HepG2 (cell line): Measurements from ENCODE around the gene RBAK. TPM values are rescaled to one million over a fixed set of nuclear protein-coding genes. Genes with fewer than 3 reads are reported as not detected.

ENCODE experiments used
- ATF7-NPFF ChIP-seq: sonication (generic); formaldehyde crosslinking; IDR thresholded peaks from 2 replicates; pipeline ENCODE4 v1.8.1; 2023; ENCODE audit warnings: mild to moderate bottlenecking, low read depth, missing genetic modification reagents, moderate library complexity
- FOSL2 ChIP-seq: sonication (generic); formaldehyde crosslinking; IDR thresholded peaks from 2 replicates; pipeline ENCODE4 v1.4.0; 2020; ENCODE audit warnings: missing genetic modification reagents
- GATAD1 ChIP-seq: IDR thresholded peaks from 2 replicates; pipeline ENCODE4 v1.6.1; 2016; ENCODE audit warnings: missing genetic modification reagents, missing compliant biosample characterization
- IRF2 ChIP-seq: IDR thresholded peaks from 2 replicates; pipeline ENCODE4 v1.6.1; 2018; ENCODE audit warnings: missing genetic modification reagents, missing compliant biosample characterization
- KDM5B ChIP-seq: sonication (generic); formaldehyde crosslinking; IDR thresholded peaks from 2 replicates; pipeline ENCODE4 v1.4.0; 2020; ENCODE audit warnings: missing genetic modification reagents, mild to moderate bottlenecking, borderline replicate concordance
- KLF6 ChIP-seq: IDR thresholded peaks from 2 replicates; pipeline ENCODE4 v1.8.0; 2016; ENCODE audit warnings: missing biosample characterization, missing genetic modification reagents
- MZF1 ChIP-seq: sonication (generic); formaldehyde crosslinking; IDR thresholded peaks from 2 replicates; pipeline ENCODE4 v1.8.1; 2023; ENCODE audit warnings: mild to moderate bottlenecking, missing genetic modification reagents, borderline replicate concordance
- NCOA1 ChIP-seq: sonication (generic); formaldehyde crosslinking; IDR thresholded peaks from 2 replicates; pipeline ENCODE4 v1.9.0; 2021; ENCODE audit warnings: missing genetic modification reagents
- ONECUT2 ChIP-seq: sonication (generic); formaldehyde crosslinking; IDR thresholded peaks from 2 replicates; pipeline ENCODE4 v1.4.0; 2020; ENCODE audit warnings: missing genetic modification reagents
- PRMT3 ChIP-seq: sonication (generic); formaldehyde crosslinking; IDR thresholded peaks from 2 replicates; pipeline ENCODE4 v1.8.1; 2022; ENCODE audit warnings: low read depth, mild to moderate bottlenecking, moderate library complexity, missing genetic modification reagents, borderline replicate concordance
- RARA ChIP-seq: IDR thresholded peaks from 2 replicates; pipeline ENCODE4 v1.6.1; 2016; ENCODE audit warnings: missing genetic modification reagents, missing compliant biosample characterization
- SALL2 ChIP-seq: sonication (generic); formaldehyde crosslinking; IDR thresholded peaks from 2 replicates; pipeline ENCODE4 v1.8.1; 2023; ENCODE audit warnings: mild to moderate bottlenecking, missing genetic modification reagents, inconsistent platforms
- SP2 ChIP-seq: sonication (generic); formaldehyde crosslinking; IDR thresholded peaks from 2 replicates; pipeline ENCODE4 v1.5.1; 2020; ENCODE audit warnings: mild to moderate bottlenecking, missing genetic modification reagents
- TAF1 ChIP-seq: sonication (generic); formaldehyde crosslinking; IDR thresholded peaks from 2 replicates; pipeline ENCODE4 v1.4.0; 2020; ENCODE audit warnings: missing genetic modification reagents
- ZKSCAN8 ChIP-seq: IDR thresholded peaks from 2 replicates; pipeline ENCODE4 v1.6.1; 2016; ENCODE audit warnings: borderline replicate concordance, missing genetic modification reagents, missing compliant biosample characterization
- ZNF230 ChIP-seq: sonication (generic); formaldehyde crosslinking; IDR thresholded peaks from 2 replicates; pipeline ENCODE4 v1.4.0; 2020; ENCODE audit warnings: mild to moderate bottlenecking, missing genetic modification reagents
- polyA plus RNA-seq, 8 experiments: library from polyadenylated mRNA; depleted of rRNA in 3 of 8; stranded (reverse) in 7 of 8; unstranded in 1 of 8; fragments of >200 nt; fragmentation: Illumina TruSeq in 4 of 8; extraction: Trizol in 4 of 8; gene quantifications; 2 replicates each; pipeline versions ENCODE4 v1.2.1 to v1.2.3, GENCODE V29; 2011 to 2016; ENCODE audit warnings: low read depth in 4 of 8, missing spikeins in 1 of 8, mixed read lengths in 1 of 8; ENCODE audit not compliant: insufficient read depth in 1 of 8
- total RNA-seq, 5 experiments: library from RNA; depleted of rRNA; stranded (reverse); fragments of >200 nt; fragmentation: Illumina TruSeq; extraction: Trizol; gene quantifications; 2 replicates each; pipeline ENCODE4 v1.2.3, GENCODE V29; 2016; ENCODE audit warnings: low read depth in 1 of 5
- TF ChIP-seq, protein P1 (sequence below): sonication (generic); formaldehyde crosslinking; IDR thresholded peaks from 2 replicates; pipeline ENCODE4 v1.4.0; 2020; ENCODE audit warnings: missing genetic modification reagents
- TF ChIP-seq, protein P2 (sequence below): sonication (generic); formaldehyde crosslinking; IDR thresholded peaks from 2 replicates; pipeline ENCODE4 v1.4.0; 2020; ENCODE audit warnings: missing genetic modification reagents
- TF ChIP-seq, protein P3 (sequence below): sonication (generic); formaldehyde crosslinking; IDR thresholded peaks from 2 replicates; pipeline ENCODE4 v1.4.0; 2020; ENCODE audit warnings: mild to moderate bottlenecking, missing genetic modification reagents

RBAK gene
- total and polyA plus RNA-seq, 2 of the 13 experiments (the other 11 are each of a cell fraction or from before 2014, with no cell fraction given), result 4.4 to 11.8 TPM

DNA sequence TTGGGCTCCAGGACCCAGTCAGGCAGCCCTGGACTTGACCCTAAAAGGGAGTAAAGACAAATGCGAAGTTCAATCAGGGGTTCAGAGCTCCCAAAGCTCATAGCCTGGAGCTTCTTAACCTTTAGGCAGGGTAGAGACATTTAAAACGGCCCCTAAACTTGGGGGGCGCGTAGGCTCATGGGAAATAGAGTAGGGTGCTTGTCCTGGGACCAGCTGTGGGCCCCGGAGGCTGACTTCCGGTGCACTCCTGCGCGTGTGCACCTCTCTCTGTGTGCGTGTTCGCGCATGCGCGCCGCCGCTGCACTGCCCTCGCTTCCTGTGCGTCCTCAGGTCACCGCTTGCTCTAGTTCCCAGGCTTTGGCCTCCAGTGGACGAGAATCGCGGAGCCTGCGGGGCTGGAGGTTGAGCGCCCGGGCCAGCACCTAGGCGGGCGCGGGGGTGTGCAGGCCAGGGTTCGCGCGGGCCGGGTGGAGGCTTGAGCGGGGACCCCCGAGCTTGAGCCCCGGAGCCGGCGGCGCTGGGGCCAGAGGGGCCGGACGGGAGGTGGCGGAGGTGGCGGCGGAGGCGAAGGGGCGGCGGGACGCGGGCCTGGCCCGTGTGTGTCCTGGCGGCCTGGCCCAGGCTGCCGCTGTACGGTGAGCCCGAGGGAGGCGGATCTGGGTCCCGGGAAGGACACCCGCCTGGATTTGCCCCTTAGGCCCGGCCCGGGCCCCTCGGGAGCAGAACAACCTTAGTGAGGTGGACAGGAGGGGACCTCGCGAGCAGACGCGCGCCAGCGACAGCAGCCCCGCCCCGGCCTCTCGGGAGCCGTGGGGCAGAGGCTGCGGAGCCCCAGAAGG is at the start of gene RBAK (continued):
- TF ChIP-seq, protein P1, sequence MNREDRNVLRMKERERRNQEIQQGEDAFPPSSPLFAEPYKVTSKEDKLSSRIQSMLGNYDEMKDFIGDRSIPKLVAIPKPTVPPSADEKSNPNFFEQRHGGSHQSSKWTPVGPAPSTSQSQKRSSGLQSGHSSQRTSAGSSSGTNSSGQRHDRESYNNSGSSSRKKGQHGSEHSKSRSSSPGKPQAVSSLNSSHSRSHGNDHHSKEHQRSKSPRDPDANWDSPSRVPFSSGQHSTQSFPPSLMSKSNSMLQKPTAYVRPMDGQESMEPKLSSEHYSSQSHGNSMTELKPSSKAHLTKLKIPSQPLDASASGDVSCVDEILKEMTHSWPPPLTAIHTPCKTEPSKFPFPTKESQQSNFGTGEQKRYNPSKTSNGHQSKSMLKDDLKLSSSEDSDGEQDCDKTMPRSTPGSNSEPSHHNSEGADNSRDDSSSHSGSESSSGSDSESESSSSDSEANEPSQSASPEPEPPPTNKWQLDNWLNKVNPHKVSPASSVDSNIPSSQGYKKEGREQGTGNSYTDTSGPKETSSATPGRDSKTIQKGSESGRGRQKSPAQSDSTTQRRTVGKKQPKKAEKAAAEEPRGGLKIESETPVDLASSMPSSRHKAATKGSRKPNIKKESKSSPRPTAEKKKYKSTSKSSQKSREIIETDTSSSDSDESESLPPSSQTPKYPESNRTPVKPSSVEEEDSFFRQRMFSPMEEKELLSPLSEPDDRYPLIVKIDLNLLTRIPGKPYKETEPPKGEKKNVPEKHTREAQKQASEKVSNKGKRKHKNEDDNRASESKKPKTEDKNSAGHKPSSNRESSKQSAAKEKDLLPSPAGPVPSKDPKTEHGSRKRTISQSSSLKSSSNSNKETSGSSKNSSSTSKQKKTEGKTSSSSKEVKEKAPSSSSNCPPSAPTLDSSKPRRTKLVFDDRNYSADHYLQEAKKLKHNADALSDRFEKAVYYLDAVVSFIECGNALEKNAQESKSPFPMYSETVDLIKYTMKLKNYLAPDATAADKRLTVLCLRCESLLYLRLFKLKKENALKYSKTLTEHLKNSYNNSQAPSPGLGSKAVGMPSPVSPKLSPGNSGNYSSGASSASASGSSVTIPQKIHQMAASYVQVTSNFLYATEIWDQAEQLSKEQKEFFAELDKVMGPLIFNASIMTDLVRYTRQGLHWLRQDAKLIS (CRISPR knock-in tag), result 0 out of 2 replicates have a peak, but pooled peaks have one; percentile 39
- TF ChIP-seq NCOA1 (CRISPR knock-in tag), result no peak
- TF ChIP-seq RARA, result peak; percentile 33; the same call in 1 of the 2 replicates
- TF ChIP-seq ATF7-NPFF (CRISPR knock-in tag), result peak; percentile 78; the same call in 1 of the 2 replicates
- TF ChIP-seq PRMT3 (CRISPR knock-in tag), result no peak
- peak; percentile 85 for TF ChIP-seq GATAD1
- peak; percentile 72; the same call in 1 of the 2 replicates for TF ChIP-seq KLF6 (CRISPR knock-in tag)
- TF ChIP-seq FOSL2 (CRISPR knock-in tag), result 0 out of 2 replicates have a peak, but pooled peaks have one; percentile 10
- 0 out of 2 replicates have a peak, but pooled peaks have one; percentile 57 for TF ChIP-seq ZNF230
- peak; percentile 25; the same call in 1 of the 2 replicates for TF ChIP-seq SALL2 (CRISPR knock-in tag)
- peak; percentile 13; the same call in 1 of the 2 replicates for TF ChIP-seq SP2
- 0 out of 2 replicates have a peak, but pooled peaks have one; percentile 26 for TF ChIP-seq ZKSCAN8 (CRISPR knock-in tag)
- TF ChIP-seq KDM5B (CRISPR knock-in tag), result peak; percentile 72
- TF ChIP-seq, protein P2, sequence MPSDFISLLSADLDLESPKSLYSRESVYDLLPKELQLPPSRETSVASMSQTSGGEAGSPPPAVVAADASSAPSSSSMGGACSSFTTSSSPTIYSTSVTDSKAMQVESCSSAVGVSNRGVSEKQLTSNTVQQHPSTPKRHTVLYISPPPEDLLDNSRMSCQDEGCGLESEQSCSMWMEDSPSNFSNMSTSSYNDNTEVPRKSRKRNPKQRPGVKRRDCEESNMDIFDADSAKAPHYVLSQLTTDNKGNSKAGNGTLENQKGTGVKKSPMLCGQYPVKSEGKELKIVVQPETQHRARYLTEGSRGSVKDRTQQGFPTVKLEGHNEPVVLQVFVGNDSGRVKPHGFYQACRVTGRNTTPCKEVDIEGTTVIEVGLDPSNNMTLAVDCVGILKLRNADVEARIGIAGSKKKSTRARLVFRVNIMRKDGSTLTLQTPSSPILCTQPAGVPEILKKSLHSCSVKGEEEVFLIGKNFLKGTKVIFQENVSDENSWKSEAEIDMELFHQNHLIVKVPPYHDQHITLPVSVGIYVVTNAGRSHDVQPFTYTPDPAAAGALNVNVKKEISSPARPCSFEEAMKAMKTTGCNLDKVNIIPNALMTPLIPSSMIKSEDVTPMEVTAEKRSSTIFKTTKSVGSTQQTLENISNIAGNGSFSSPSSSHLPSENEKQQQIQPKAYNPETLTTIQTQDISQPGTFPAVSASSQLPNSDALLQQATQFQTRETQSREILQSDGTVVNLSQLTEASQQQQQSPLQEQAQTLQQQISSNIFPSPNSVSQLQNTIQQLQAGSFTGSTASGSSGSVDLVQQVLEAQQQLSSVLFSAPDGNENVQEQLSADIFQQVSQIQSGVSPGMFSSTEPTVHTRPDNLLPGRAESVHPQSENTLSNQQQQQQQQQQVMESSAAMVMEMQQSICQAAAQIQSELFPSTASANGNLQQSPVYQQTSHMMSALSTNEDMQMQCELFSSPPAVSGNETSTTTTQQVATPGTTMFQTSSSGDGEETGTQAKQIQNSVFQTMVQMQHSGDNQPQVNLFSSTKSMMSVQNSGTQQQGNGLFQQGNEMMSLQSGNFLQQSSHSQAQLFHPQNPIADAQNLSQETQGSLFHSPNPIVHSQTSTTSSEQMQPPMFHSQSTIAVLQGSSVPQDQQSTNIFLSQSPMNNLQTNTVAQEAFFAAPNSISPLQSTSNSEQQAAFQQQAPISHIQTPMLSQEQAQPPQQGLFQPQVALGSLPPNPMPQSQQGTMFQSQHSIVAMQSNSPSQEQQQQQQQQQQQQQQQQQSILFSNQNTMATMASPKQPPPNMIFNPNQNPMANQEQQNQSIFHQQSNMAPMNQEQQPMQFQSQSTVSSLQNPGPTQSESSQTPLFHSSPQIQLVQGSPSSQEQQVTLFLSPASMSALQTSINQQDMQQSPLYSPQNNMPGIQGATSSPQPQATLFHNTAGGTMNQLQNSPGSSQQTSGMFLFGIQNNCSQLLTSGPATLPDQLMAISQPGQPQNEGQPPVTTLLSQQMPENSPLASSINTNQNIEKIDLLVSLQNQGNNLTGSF (CRISPR knock-in tag), result no peak
- no peak for TF ChIP-seq ONECUT2 (CRISPR knock-in tag)
- TF ChIP-seq, protein P3, sequence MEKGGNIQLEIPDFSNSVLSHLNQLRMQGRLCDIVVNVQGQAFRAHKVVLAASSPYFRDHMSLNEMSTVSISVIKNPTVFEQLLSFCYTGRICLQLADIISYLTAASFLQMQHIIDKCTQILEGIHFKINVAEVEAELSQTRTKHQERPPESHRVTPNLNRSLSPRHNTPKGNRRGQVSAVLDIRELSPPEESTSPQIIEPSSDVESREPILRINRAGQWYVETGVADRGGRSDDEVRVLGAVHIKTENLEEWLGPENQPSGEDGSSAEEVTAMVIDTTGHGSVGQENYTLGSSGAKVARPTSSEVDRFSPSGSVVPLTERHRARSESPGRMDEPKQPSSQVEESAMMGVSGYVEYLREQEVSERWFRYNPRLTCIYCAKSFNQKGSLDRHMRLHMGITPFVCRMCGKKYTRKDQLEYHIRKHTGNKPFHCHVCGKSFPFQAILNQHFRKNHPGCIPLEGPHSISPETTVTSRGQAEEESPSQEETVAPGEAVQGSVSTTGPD (CRISPR knock-in tag), result 0 out of 2 replicates have a peak, but pooled peaks have one; percentile 9
- TF ChIP-seq IRF2 (CRISPR knock-in tag), result peak; percentile 44; the same call in 1 of the 2 replicates
- no peak for TF ChIP-seq MZF1
- TF ChIP-seq TAF1 (CRISPR knock-in tag), result peak; percentile 82
